ENCODE data around the gene ARL4A. TPM values are rescaled to one million over a fixed set of nuclear protein-coding genes. Genes with fewer than 3 reads are reported as not detected.
A peak's percentile ranks its signal among the peaks of the same experiment; 100 is the strongest.
"Not testable (repeated sequence)": the region's sequence is repeated elsewhere in the genome, so short reads cannot be mapped to it uniquely, and the experiment has no call there.

Gene ARL4A
- total RNA-seq, 4 donors from 2014 or later = 34.9 to 69.5 (median 45.0) TPM

DNA sequence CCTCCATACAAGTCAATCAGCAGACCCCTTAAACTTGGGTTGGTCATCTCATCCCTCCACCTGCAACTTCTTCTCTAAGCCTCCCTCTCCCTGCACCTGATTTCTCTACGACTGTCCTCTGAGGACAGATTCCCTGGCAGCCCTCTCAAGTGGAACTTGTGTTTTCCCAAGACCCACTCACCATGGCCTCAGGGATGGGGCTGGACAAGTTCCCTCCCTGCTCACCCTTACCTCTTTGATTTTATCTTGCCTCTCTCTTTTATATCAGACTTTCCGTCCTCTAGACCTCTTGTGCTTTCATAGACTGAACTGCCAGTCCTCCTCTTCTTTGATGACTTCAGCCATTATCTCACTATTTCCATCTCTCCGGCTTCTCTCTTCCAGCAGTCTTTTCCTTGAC is 46.2 kb upstream of the ARL4A start:
- H3K4me3 ChIP-seq = no peak overlapping the region
- TF ChIP-seq EP300 (IDR thresholded peaks at IDR 0.05) (no peak), POLR2AphosphoS5 (IDR thresholded peaks at IDR 0.05) (no peak), POLR2A (IDR thresholded peaks at IDR 0.05) (no peak)
- TF ChIP-seq, protein P1, sequence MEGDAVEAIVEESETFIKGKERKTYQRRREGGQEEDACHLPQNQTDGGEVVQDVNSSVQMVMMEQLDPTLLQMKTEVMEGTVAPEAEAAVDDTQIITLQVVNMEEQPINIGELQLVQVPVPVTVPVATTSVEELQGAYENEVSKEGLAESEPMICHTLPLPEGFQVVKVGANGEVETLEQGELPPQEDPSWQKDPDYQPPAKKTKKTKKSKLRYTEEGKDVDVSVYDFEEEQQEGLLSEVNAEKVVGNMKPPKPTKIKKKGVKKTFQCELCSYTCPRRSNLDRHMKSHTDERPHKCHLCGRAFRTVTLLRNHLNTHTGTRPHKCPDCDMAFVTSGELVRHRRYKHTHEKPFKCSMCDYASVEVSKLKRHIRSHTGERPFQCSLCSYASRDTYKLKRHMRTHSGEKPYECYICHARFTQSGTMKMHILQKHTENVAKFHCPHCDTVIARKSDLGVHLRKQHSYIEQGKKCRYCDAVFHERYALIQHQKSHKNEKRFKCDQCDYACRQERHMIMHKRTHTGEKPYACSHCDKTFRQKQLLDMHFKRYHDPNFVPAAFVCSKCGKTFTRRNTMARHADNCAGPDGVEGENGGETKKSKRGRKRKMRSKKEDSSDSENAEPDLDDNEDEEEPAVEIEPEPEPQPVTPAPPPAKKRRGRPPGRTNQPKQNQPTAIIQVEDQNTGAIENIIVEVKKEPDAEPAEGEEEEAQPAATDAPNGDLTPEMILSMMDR (IDR thresholded peaks at IDR 0.05) = no peak
- no peaks in the 10 kb centered on the region for H3K27me3 ChIP-seq
- no peak for ATAC-seq
- H3K9me3 ChIP-seq = no peaks in the 10 kb centered on the region
- H3K27ac ChIP-seq = no peak overlapping the region
- WGBS, 2 donors (ENCODE audit: low coverage in 1 of 2) = 97 to 100% methylated on average over 2 of the region's 3 CpGs
- H3K4me1 ChIP-seq = peaks cover 0 to 27% (median 3%) of the 10 kb centered on the region in 3 donors
- H3K36me3 ChIP-seq = no peaks in the 10 kb centered on the region

DNA sequence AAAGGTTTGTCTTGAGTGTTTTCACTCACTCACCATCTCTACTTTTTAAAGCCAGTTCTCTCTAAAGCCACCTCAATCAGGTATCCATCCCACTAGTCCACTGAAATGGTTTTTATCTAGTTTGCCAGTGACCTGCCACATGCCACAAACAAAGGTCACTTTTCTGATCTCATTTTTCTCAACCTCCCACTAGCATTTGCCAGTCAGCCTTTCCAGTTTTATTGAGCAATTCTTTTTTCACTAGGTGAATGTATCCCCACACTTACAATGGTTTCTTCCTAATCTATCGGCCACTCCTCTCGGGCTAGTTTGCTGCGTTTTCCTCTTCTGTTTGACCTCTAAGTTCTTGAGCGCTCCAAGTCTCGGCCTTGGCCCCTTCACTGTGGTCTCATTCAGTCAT is 44.9 kb upstream of the ARL4A start:
- no peak for ATAC-seq
- 90% methylated on average over 5 of the region's 5 CpGs for WGBS, 2 donors (ENCODE audit: low coverage in 1 of 2)
- peaks cover 0 to 27% (median 3%) of the 10 kb centered on the region in 3 donors for H3K4me1 ChIP-seq
- H3K36me3 ChIP-seq = no peaks in the 10 kb centered on the region
- no peak overlapping the region for H3K27ac ChIP-seq
- H3K9me3 ChIP-seq = no peaks in the 10 kb centered on the region
- H3K27me3 ChIP-seq = no peaks in the 10 kb centered on the region
- no peak for TF ChIP-seq EP300 (IDR thresholded peaks at IDR 0.05)
- no peak for TF ChIP-seq POLR2AphosphoS5 (IDR thresholded peaks at IDR 0.05)
- no peak for TF ChIP-seq POLR2A (IDR thresholded peaks at IDR 0.05)
- TF ChIP-seq, protein P1 (IDR thresholded peaks at IDR 0.05) = no peak
- H3K4me3 ChIP-seq = no peak overlapping the region

DNA sequence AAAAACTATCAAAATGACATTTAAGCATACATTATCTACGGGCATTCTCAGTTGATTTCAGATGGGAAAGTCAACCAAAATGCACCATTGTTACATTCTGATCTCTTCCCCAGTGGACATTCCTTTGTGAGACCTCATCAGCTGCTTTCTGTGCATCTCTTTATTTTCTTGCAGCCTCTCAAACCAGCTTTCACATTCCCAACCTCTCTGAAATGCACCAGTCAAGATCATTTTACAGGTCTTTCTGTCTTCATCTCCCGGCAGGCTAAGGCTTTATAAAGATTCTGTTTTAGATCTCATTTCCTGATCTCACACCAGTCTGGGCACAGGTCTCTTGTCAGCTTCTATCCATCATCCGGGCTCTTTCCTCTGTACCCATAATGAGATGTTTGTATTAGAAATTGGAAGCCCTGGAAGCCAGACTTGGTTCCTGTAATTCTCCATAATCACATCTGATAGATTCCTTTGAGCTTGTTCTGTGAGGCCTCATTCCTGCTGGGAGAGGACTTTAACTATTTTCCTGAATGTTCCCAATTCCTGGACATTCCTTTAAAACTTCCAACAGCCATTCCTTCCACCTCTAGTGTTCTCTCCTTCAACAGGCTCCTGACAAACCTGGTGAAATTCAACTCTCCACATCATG is 44.3 kb upstream of the ARL4A start:
- Histone ChIP-seq H3K27me3 (no peaks in the 10 kb centered on the region), H3K4me1 (peaks cover 0 to 25% (median 3%) of the 10 kb centered on the region in 3 donors), H3K36me3 (no peaks in the 10 kb centered on the region), H3K9me3 (no peaks in the 10 kb centered on the region), H3K4me3 (no peak overlapping the region), H3K27ac (no peak overlapping the region)
- TF ChIP-seq EP300 (IDR thresholded peaks at IDR 0.05) (no peak), POLR2A (IDR thresholded peaks at IDR 0.05) (no peak), POLR2AphosphoS5 (IDR thresholded peaks at IDR 0.05) (no peak)
- TF ChIP-seq, protein P1 (IDR thresholded peaks at IDR 0.05) = no peak
- no peak for ATAC-seq
- WGBS, 2 donors (ENCODE audit: low coverage in 1 of 2) = 68 to 77% methylated on average over 2 to 3 of the region's 3 CpGs

DNA sequence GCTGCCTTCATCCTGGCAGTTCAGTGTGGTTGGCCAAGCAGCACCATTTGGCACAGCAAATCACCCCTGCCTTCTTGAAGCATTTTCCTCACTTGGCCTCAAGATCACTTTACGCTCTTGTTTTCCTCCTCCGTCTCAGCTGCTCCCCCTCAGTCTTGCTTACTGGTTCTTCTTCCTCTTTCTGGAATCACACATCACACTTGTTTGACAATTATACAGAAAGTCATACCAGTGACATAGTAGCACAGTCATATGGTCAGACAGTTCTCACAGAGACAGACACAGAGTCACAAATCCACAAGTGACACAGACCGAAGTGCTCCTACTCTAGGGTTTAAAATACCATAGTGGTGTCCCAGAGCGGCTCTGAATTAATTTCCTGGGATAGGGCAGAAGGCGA is 43.8 kb upstream of the ARL4A start:
- 96 to 100% methylated on average over 2 of the region's 5 CpGs for WGBS, 2 donors (ENCODE audit: low coverage in 1 of 2)

DNA sequence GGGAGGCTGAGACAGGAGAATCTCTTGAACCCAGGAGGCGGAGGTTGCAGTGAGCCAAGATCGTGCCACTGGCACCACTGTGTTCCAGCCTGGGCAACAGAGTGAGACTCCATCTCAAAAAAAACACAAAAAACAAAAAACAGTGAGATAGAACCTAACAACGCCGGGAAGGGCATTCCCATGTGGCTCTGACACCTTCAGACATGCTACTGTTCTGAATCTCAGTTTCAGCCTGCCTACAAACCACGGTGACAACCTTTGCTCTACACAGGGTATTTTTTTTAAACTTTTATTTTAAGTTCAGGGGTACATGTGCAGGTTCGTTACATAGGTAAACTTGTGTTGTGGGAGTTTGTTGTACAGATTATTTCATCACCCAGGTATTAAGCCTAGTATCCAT is 42.2 kb upstream of the ARL4A start:
- not testable (repeated sequence) for H3K4me3 ChIP-seq, ATAC-seq, H3K4me1 ChIP-seq, H3K27me3 ChIP-seq, H3K36me3 ChIP-seq, H3K27ac ChIP-seq, H3K9me3 ChIP-seq
- 85 to 98% methylated on average over 4 to 5 of the region's 6 CpGs for WGBS, 2 donors (ENCODE audit: low coverage in 1 of 2)

More for the DNA sequence above, 43.8 kb upstream of the ARL4A start:
- Histone ChIP-seq H3K4me3 (no peak overlapping the region), H3K4me1 (peaks cover 0 to 20% (median 3%) of the 10 kb centered on the region in 3 donors), H3K9me3 (no peaks in the 10 kb centered on the region), H3K36me3 (no peaks in the 10 kb centered on the region), H3K27ac (no peak overlapping the region), H3K27me3 (no peaks in the 10 kb centered on the region)
- ATAC-seq = peak; percentile 40
- TF ChIP-seq, protein P1 (IDR thresholded peaks at IDR 0.05) = no peak
- TF ChIP-seq EP300 (IDR thresholded peaks at IDR 0.05) (no peak), POLR2A (IDR thresholded peaks at IDR 0.05) (no peak), POLR2AphosphoS5 (IDR thresholded peaks at IDR 0.05) (no peak)
